Ectodermal cell (in vitro differentiated cells): Measurements from ENCODE around the gene TAOK1.
"Not testable (repeated sequence)": the region's sequence is repeated elsewhere in the genome, so short reads cannot be mapped to it uniquely, and the experiment has no call there.

Source experiments
- H3K27ac ChIP-seq: 2 replicates; pipeline ENCODE4 v1.7.0; 2013; ENCODE audit warnings: mild to moderate bottlenecking, low read depth, low read length; ENCODE audit not compliant: insufficient read depth, poor library complexity, severe bottlenecking
- H3K27me3 ChIP-seq: 2 replicates; pipeline ENCODE4 v1.7.0; 2013; ENCODE audit warnings: mild to moderate bottlenecking, low read length; ENCODE audit not compliant: insufficient read depth, control insufficient read depth, poor library complexity, severe bottlenecking
- H3K36me3 ChIP-seq: one replicate; pipeline ENCODE4 v1.7.0; 2013; ENCODE audit warnings: low read length; ENCODE audit not compliant: control insufficient read depth, insufficient read depth
- H3K4me1 ChIP-seq: one replicate; pipeline ENCODE4 v1.7.0; 2013; ENCODE audit warnings: low read length; ENCODE audit not compliant: control insufficient read depth, insufficient read depth
- H3K4me3 ChIP-seq: 2 replicates; pipeline ENCODE4 v1.7.0; 2013; ENCODE audit warnings: low read depth, low read length, control low read depth; ENCODE audit not compliant: insufficient read depth
- H3K9me3 ChIP-seq: 2 replicates; pipeline ENCODE4 v1.7.0; 2013; ENCODE audit warnings: mild to moderate bottlenecking, low read length, moderate library complexity; ENCODE audit not compliant: control insufficient read depth
- WGBS, 2 experiments: methylation state at CpG; one replicate each; pipeline ENCODE4 v1.1.7; 2013; ENCODE audit warnings: missing lambda C conversion rate in 2 of 2; 5-methylcytosine and 5-hydroxymethylcytosine counted together

Gene TAOK1

GRCh38 chr17:29442451-29442850 lies 52.3 kb downstream of the TAOK1 start:
- Histone ChIP-seq H3K4me3 (no peak overlapping the region), H3K4me1 (no peaks in the 10 kb centered on the region), H3K36me3 (no peaks in the 10 kb centered on the region), H3K27ac (no peak overlapping the region), H3K27me3 (no peaks in the 10 kb centered on the region), H3K9me3 (no peaks in the 10 kb centered on the region)
- 89 to 93% methylated on average over 1 of the region's 1 CpG for WGBS, 2 experiments

- Histone ChIP-seq H3K9me3 (no peaks in the 10 kb centered on the region), H3K36me3 (no peaks in the 10 kb centered on the region), H3K4me1 (no peaks in the 10 kb centered on the region), H3K27me3 (no peaks in the 10 kb centered on the region), H3K27ac (no peak overlapping the region), H3K4me3 (no peak overlapping the region)
Measured at GRCh38 chr17:29443041-29443739, 53.0 kb downstream of the TAOK1 start.

GRCh38 chr17:29444589-29444988 lies 54.4 kb downstream of the TAOK1 start:
- no peaks in the 10 kb centered on the region for H3K4me1 ChIP-seq
- no peak overlapping the region for H3K4me3 ChIP-seq
- H3K9me3 ChIP-seq = no peaks in the 10 kb centered on the region
- H3K36me3 ChIP-seq = no peaks in the 10 kb centered on the region
- H3K27me3 ChIP-seq = no peaks in the 10 kb centered on the region
- H3K27ac ChIP-seq = no peak overlapping the region

- Histone ChIP-seq H3K9me3 (no peaks in the 10 kb centered on the region), H3K27me3 (no peaks in the 10 kb centered on the region), H3K4me3 (no peak overlapping the region), H3K36me3 (no peaks in the 10 kb centered on the region), H3K27ac (no peak overlapping the region), H3K4me1 (no peaks in the 10 kb centered on the region)
Measured at GRCh38 chr17:29445844-29446243, 55.7 kb downstream of the TAOK1 start.

GRCh38 chr17:29449865-29450671 lies 59.9 kb downstream of the TAOK1 start:
- no peaks in the 10 kb centered on the region for H3K27me3 ChIP-seq
- peaks cover 19% of the 10 kb centered on the region for H3K36me3 ChIP-seq
- WGBS, 2 experiments = 94 to 95% methylated on average over 5 of the region's 5 CpGs
- H3K9me3 ChIP-seq = no peaks in the 10 kb centered on the region
- no peak overlapping the region for H3K4me3 ChIP-seq
- H3K4me1 ChIP-seq = no peaks in the 10 kb centered on the region
- H3K27ac ChIP-seq = no peak overlapping the region

- WGBS, 2 experiments = 93 to 97% methylated on average over 2 of the region's 2 CpGs
- Histone ChIP-seq H3K9me3 (no peaks in the 10 kb centered on the region), H3K4me1 (no peaks in the 10 kb centered on the region), H3K27ac (no peak overlapping the region), H3K4me3 (no peak overlapping the region), H3K36me3 (peaks cover 19% of the 10 kb centered on the region), H3K27me3 (no peaks in the 10 kb centered on the region)
Measured at GRCh38 chr17:29451121-29451742, 61.1 kb downstream of the TAOK1 start.

- 95 to 99% methylated on average over 4 of the region's 4 CpGs for WGBS, 2 experiments
- H3K27ac ChIP-seq = no peak overlapping the region
- H3K4me1 ChIP-seq = no peaks in the 10 kb centered on the region
- no peak overlapping the region for H3K4me3 ChIP-seq
- H3K9me3 ChIP-seq = no peaks in the 10 kb centered on the region
- H3K27me3 ChIP-seq = no peaks in the 10 kb centered on the region
- peaks cover 15% of the 10 kb centered on the region for H3K36me3 ChIP-seq
Measured at GRCh38 chr17:29458066-29458465, 67.9 kb downstream of the TAOK1 start.

- no peak overlapping the region for H3K4me3 ChIP-seq
- H3K9me3 ChIP-seq = no peaks in the 10 kb centered on the region
- 96 to 98% methylated on average over 2 of the region's 2 CpGs for WGBS, 2 experiments
- H3K27ac ChIP-seq = no peak overlapping the region
- no peaks in the 10 kb centered on the region for H3K27me3 ChIP-seq
- peaks cover 16% of the 10 kb centered on the region for H3K36me3 ChIP-seq
- H3K4me1 ChIP-seq = no peaks in the 10 kb centered on the region
Measured at GRCh38 chr17:29461483-29462206, 71.5 kb downstream of the TAOK1 start.

GRCh38 chr17:29469276-29469675 lies 79.1 kb downstream of the TAOK1 start:
- no peaks in the 10 kb centered on the region for H3K27me3 ChIP-seq
- no peaks in the 10 kb centered on the region for H3K9me3 ChIP-seq
- no peak overlapping the region for H3K27ac ChIP-seq
- WGBS, 2 experiments = 97 to 100% methylated on average over 2 to 3 of the region's 3 CpGs
- no peak overlapping the region for H3K4me3 ChIP-seq
- no peaks in the 10 kb centered on the region for H3K4me1 ChIP-seq
- H3K36me3 ChIP-seq = peaks cover 16% of the 10 kb centered on the region

GRCh38 chr17:29473437-29473836 lies 83.3 kb downstream of the TAOK1 start:
- 95 to 97% methylated on average over 4 of the region's 4 CpGs for WGBS, 2 experiments
- H3K27ac ChIP-seq, H3K4me1 ChIP-seq, H3K9me3 ChIP-seq, H3K27me3 ChIP-seq, H3K4me3 ChIP-seq, H3K36me3 ChIP-seq: not testable (repeated sequence)
